DND-41 (cell line): ENCODE results near the gene ABCE1.
A peak's percentile ranks its signal among the peaks of the same experiment; 100 is the strongest.

Source experiments
- ATAC-seq: fragments of 200-7000 bp; cut with Tn5 transposase; 3 replicates; pipeline ENCODE4 v1.9.1; 2021; ENCODE audit warnings: low read depth; ENCODE audit not compliant: insufficient read depth
- DNase-seq: peaks from one replicate; pipeline ENCODE4 v3.0.0-alpha.2; 2020
- H2AFZ ChIP-seq: 2 replicates; pipeline ENCODE4 v1.6.0; 2012; ENCODE audit warnings: low read depth, low read length
- H3K27ac ChIP-seq: 2 replicates; pipeline ENCODE4 v1.5.1; 2012; ENCODE audit warnings: low read length, inconsistent platforms
- H3K27me3 ChIP-seq: fragments of 200-600 bp; sonication (generic); 2 replicates; pipeline ENCODE4 v1.6.0; 2012; ENCODE audit warnings: low read length, mild to moderate bottlenecking, inconsistent platforms; ENCODE audit not compliant: insufficient read depth, poor library complexity
- H3K36me3 ChIP-seq: 2 replicates; pipeline ENCODE4 v1.5.1; 2012; ENCODE audit warnings: low read length, inconsistent platforms; ENCODE audit not compliant: insufficient read depth
- H3K4me1 ChIP-seq: 2 replicates; pipeline ENCODE4 v1.5.1; 2012; ENCODE audit warnings: mild to moderate bottlenecking, low read length; ENCODE audit not compliant: insufficient read depth
- H3K4me2 ChIP-seq: 2 replicates; pipeline ENCODE4 v1.6.0; 2012; ENCODE audit warnings: mild to moderate bottlenecking, moderate library complexity, low read length, inconsistent platforms; ENCODE audit not compliant: insufficient read depth
- H3K4me3 ChIP-seq, 2 experiments: fragments of 200-600 bp in 1 of 2; shearing (Covaris generic) in 1 of 2; 2 replicates each; pipeline ENCODE4 v1.5.1; 2012 to 2016; ENCODE audit warnings: inconsistent platforms in 2 of 2, low read length in 2 of 2, mild to moderate bottlenecking in 2 of 2, low read depth in 1 of 2, moderate library complexity in 1 of 2
- H3K79me2 ChIP-seq: 2 replicates; pipeline ENCODE4 v1.6.0; 2012; ENCODE audit warnings: low read length, inconsistent platforms; ENCODE audit not compliant: insufficient read depth
- H3K9ac ChIP-seq: 2 replicates; pipeline ENCODE4 v1.6.0; 2012; ENCODE audit warnings: low read depth, mild to moderate bottlenecking, inconsistent platforms, low read length, moderate library complexity
- H3K9me3 ChIP-seq: 2 replicates; pipeline ENCODE4 v1.5.1; 2012; ENCODE audit warnings: low read length, moderate library complexity, mild to moderate bottlenecking, inconsistent platforms; ENCODE audit not compliant: insufficient read depth, severe bottlenecking
- H4K20me1 ChIP-seq: 2 replicates; pipeline ENCODE4 v1.6.0; 2012; ENCODE audit warnings: low read length; ENCODE audit not compliant: insufficient read depth
- CTCF ChIP-seq: IDR thresholded peaks from 2 replicates; pipeline ENCODE4 v1.5.1; 2012; ENCODE audit warnings: borderline replicate concordance, low read length, moderate library complexity, mild to moderate bottlenecking; ENCODE audit not compliant: poor library complexity, severe bottlenecking; ENCODE audit errors: extremely low read depth
- EZH2 ChIP-seq: IDR thresholded peaks from 3 replicates; pipeline ENCODE4 v1.6.1; 2012; ENCODE audit warnings: borderline replicate concordance, low read depth, mild to moderate bottlenecking, moderate library complexity, low read length, inconsistent platforms; ENCODE audit not compliant: severe bottlenecking

ABCE1 gene

DNA sequence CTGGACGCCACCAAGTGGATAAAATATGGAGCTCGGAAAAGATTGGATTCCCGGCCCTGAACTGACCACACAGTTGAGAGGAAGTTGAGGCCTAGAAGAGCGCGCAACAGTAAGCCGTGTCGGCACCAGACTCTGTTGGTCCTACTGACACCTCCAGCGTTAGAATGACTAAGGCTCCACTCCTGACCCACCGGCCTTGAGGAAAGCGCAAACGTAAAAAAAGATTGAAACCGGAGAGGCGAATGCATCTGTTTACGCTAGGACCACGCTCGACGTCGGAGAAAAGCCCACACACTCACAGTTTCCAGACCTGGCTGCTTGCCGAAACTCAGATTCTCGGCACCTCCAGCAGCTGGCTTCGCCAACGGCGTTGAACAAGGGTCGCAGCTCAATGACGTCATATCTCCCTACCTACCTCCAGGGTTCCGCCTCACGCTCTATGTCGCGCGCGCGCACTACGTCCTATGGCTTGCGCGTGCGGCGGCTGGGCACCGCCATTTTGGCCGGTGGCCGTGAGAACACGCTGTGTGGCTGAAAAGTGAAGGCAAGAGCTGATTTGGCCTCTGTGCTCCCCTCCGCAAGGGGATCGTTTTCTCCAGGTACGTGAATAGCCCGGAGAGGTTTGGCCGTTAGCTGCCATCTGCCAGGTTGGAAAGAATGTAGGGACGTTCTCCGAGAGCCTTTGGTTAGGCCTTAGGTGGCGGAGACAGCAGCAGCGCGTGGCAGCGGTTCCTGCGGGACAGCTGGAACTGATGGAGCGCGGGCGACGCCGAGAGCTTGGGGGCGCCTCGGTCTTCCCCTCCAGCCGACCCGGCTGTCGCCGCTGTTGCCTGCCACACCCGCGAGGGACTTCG, at the start of gene ABCE1, which contains the start of gene ANAPC10:
Gene ABCE1 (plus strand): TSS at position 491 of the 854 bp plus-strand sequence. CDS start 6,102 bp downstream, outside the sequence.
Gene ANAPC10 (minus strand): TSS at position 376 of the 854 bp plus-strand sequence. CDS start 2,097 bp downstream, outside the sequence.
- Histone ChIP-seq H3K27me3 (no peaks in the 10 kb centered on the region), H3K9me3 (peaks cover 5% of the 10 kb centered on the region), H3K9ac (peak within 1 kb of the TSS; percentile 77), H2AFZ (peak within 1 kb of the TSS; percentile 98), H3K4me1 (peaks cover 53% of the 10 kb centered on the region), H3K4me3 (peak within 1 kb of the TSS; percentile 78 to 89), H4K20me1 (peaks cover 26% of the 10 kb centered on the region; the same call in 1 of the 2 replicates), H3K79me2 (peaks cover 99% of the 10 kb centered on the region), H3K27ac (peak within 1 kb of the TSS; percentile 93), H3K4me2 (peak within 1 kb of the TSS; percentile 68), H3K36me3 (peaks cover 44% of the 10 kb centered on the region)
- TF ChIP-seq EZH2 (no peak), CTCF (peak; percentile 41)
- ATAC-seq: peak; percentile 87
- DNase-seq: peak; percentile 95

GRCh38 chr4:145048817-145049216, 49.3 kb upstream of the ABCE1 start:
- Histone ChIP-seq H3K79me2 (no peaks in the 10 kb centered on the region; the same call in 1 of the 2 replicates), H3K36me3 (peaks cover 17% of the 10 kb centered on the region; the same call in 1 of the 2 replicates), H2AFZ (no peak overlapping the region), H3K27me3 (no peaks in the 10 kb centered on the region), H3K4me3 (no peak overlapping the region), H3K4me1 (no peaks in the 10 kb centered on the region), H3K9me3 (no peaks in the 10 kb centered on the region), H3K9ac (no peak overlapping the region), H3K4me2 (no peak overlapping the region), H4K20me1 (no peaks in the 10 kb centered on the region), H3K27ac (no peak overlapping the region)
- TF ChIP-seq CTCF (no peak), EZH2 (no peak)
- no peak for ATAC-seq
- DNase-seq: no peak

DNA sequence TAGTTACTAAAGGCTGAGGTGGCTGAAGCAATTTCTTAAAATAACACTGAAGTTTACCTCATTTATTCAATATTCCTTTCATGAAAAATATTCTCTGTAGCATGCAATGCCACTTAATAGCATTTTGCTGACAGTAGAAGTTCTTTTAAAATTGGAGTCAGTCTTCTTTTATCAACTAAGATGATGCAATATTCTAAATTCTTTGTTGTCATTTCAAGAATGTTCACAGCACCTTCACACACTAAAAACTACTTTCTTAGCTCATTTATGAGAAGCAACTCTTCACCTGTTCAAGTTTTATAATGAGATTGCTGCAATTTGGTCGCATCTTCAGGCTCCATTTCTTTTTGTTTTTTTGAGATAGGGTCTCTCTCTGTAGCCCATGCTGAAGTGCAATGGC, 48.9 kb upstream of the ABCE1 start:
- Histone ChIP-seq H3K9ac (no peak overlapping the region), H3K27ac (no peak overlapping the region), H3K4me3 (no peak overlapping the region), H3K4me1 (no peaks in the 10 kb centered on the region), H4K20me1 (no peaks in the 10 kb centered on the region), H3K36me3 (peaks cover 17% of the 10 kb centered on the region; the same call in 1 of the 2 replicates), H3K4me2 (no peak overlapping the region), H3K79me2 (no peaks in the 10 kb centered on the region), H2AFZ (no peak overlapping the region), H3K9me3 (no peaks in the 10 kb centered on the region), H3K27me3 (no peaks in the 10 kb centered on the region)
- TF ChIP-seq EZH2: no peak
- TF ChIP-seq CTCF: no peak
- ATAC-seq (no peak), DNase-seq (no peak)
